GM12872 (cell line): ENCODE results near the gene PLCB3.

Experiments used
- CTCF ChIP-seq: IDR thresholded peaks from 3 replicates; pipeline ENCODE4 v1.5.1; 2011; ENCODE audit warnings: low read depth, mild to moderate bottlenecking, low read length, moderate library complexity; ENCODE audit not compliant: insufficient read depth

PLCB3 gene

GRCh38 chr11:64297699-64298358 lies 46.5 kb downstream of the PLCB3 start:
- TF ChIP-seq CTCF = no peak

- TF ChIP-seq CTCF = no peak
Observed at GRCh38 chr11:64298966-64299846, 47.9 kb downstream of the PLCB3 start.

- TF ChIP-seq CTCF = no peak
Observed at GRCh38 chr11:64299847-64300648, 48.7 kb downstream of the PLCB3 start, which contains the start of gene CATSPERZ. Gene CATSPERZ (plus strand): TSS chr11:64300358. CDS start chr11:64300411, 53 bp downstream.

GRCh38 chr11:64303109-64304031 lies 52.0 kb downstream of the PLCB3 start:
- TF ChIP-seq CTCF = no peak

GRCh38 chr11:64304032-64304315 lies 52.6 kb downstream of the PLCB3 start:
- TF ChIP-seq CTCF = no peak

DNA sequence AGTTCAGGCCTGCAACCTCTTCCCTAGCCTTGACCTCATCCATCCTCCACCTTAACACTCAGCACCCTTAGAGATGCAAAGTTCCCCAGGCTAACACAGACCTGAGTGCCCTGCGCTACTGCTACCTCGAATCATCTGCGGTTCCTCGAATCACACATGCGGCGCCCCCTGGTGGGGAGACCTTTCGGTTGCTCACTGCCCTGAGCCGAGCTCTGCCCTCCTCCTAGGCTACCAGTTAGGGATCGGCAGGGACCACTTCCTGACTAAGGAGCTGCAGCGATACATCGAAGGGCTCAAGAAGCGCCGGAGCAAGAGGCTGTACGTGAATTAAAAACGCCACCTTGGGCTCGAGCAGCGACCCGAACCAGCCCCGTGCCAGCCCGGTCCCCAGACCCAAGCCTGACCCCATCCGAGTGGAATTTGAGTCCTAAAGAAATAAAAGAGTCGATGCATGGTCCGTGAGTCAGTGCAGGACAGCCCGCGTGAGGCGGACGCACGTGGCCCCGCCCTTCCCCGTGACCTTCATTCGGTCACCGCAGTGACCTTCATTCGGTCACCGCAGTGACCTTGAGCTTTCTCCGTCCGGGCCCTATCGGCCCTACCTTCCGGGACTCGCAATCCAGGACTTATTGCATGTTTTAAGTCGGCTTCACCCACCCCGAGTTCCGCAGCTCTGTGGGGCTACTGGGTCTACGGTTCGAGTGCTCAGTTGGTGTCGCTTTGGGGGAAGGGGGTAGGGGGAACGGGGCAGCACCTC lies 53.2 kb downstream of the PLCB3 start:
- TF ChIP-seq CTCF = peak; percentile 96
